Hepatocyte (in vitro differentiated cells): ENCODE data around the gene PCBP4.

ENCODE experiments used
- EZH2phosphoT487 ChIP-seq: fragments of 200-600 bp; sonication (generic); IDR thresholded peaks from one replicate; pipeline ENCODE4 v1.6.1; 2018; ENCODE audit warnings: antibody characterized with exemption, mild to moderate bottlenecking, low read depth, moderate library complexity; ENCODE audit not compliant: unreplicated experiment, severe bottlenecking
- TF ChIP-seq, protein P1 (sequence below): fragments of 200-600 bp; sonication (generic); IDR thresholded peaks from 2 replicates; pipeline ENCODE4 v1.5.1; 2016; ENCODE audit warnings: antibody characterized with exemption, mild to moderate bottlenecking; ENCODE audit not compliant: poor library complexity

DNA sequence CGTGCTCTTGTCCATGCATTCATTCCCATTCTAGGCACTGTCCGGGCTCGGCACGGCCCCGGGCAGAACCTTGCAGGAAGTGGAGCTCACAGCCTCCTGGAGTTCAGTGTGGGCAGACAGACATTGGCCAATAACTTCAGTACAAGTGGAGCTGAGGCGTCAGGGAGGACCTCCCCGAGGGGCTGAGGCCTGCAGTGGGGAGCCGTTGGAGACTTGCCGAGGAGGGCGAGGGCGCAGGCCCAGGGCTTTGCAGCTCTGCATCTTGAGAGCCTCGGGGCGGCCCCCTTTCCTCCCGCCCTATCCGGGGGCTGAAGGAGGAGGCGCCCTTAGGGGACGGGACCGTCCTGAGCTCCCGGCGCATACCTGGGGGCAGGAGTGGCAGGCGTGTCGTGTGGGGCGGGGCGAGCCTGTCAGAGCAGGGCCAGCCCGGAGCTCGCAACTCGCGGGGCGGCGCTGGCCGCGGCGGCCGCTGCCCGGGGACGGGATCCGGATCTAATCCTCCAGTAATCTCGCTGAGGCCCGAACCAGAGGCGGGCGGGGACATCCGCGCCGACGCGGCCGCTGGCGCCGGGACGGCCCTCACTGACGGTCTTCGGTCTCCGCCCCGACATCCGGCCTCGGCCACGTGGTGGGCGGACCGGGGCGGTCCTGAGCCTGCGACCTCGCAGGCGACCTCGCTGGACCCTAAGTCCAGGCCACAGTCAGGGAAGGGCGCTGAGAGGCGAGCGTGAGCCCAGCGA, 15.8 kb upstream of the PCBP4 start, which contains the start of gene ACY1:
- TF ChIP-seq, protein P1, sequence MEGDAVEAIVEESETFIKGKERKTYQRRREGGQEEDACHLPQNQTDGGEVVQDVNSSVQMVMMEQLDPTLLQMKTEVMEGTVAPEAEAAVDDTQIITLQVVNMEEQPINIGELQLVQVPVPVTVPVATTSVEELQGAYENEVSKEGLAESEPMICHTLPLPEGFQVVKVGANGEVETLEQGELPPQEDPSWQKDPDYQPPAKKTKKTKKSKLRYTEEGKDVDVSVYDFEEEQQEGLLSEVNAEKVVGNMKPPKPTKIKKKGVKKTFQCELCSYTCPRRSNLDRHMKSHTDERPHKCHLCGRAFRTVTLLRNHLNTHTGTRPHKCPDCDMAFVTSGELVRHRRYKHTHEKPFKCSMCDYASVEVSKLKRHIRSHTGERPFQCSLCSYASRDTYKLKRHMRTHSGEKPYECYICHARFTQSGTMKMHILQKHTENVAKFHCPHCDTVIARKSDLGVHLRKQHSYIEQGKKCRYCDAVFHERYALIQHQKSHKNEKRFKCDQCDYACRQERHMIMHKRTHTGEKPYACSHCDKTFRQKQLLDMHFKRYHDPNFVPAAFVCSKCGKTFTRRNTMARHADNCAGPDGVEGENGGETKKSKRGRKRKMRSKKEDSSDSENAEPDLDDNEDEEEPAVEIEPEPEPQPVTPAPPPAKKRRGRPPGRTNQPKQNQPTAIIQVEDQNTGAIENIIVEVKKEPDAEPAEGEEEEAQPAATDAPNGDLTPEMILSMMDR = no peak
- TF ChIP-seq EZH2phosphoT487 = no peak
